Activated CD8-positive, alpha-beta memory T cell treated with anti-CD3 and anti-CD28 coated beads, Interleukin-2, amount 10 ng/mL, durations not matched to agents 7 days and 5 days (primary cell): ENCODE data around the gene PFN3. TPM values are rescaled to one million over a fixed set of nuclear protein-coding genes. Genes with fewer than 3 reads are reported as not detected.
"Not testable (repeated sequence)": the region's sequence is repeated elsewhere in the genome, so short reads cannot be mapped to it uniquely, and the experiment has no call there.

ENCODE experiments used
- ATAC-seq: fragments of 150-1000 bp; cut with Tn5 transposase; one replicate; pipeline ENCODE4 v1.10.0; 2021; ENCODE audit warnings: moderate library complexity
- CTCF ChIA-PET: fragments of 350-600 bp; sonication (Branson Sonifier 250); formaldehyde crosslinking; loops from one replicate; lab custom pipeline; 2021; ENCODE audit warnings: antibody characterized with exemption; lab: Charles Lee
- DNase-seq: peaks from one replicate; pipeline ENCODE4 v3.0.0-alpha.2; 2020
- H3K27ac Mint-ChIP-seq: one replicate; pipeline ENCODE4 v1.8.0; 2021; ENCODE audit warnings: mild to moderate bottlenecking, mixed read lengths
- H3K27me3 Mint-ChIP-seq: one replicate; pipeline ENCODE4 v1.8.0; 2021; ENCODE audit warnings: mixed read lengths
- H3K36me3 Mint-ChIP-seq: one replicate; pipeline ENCODE4 v1.8.0; 2021; ENCODE audit warnings: mild to moderate bottlenecking, mixed read lengths
- H3K4me1 Mint-ChIP-seq: one replicate; pipeline ENCODE4 v1.8.0; 2021; ENCODE audit warnings: mixed read lengths
- H3K4me3 Mint-ChIP-seq: one replicate; pipeline ENCODE4 v1.8.0; 2021; ENCODE audit warnings: mild to moderate bottlenecking, moderate library complexity, mixed read lengths
- H3K9me3 Mint-ChIP-seq: one replicate; pipeline ENCODE4 v1.8.0; 2022; ENCODE audit warnings: low read depth, mixed read lengths
- total RNA-seq, 2 experiments: library from RNA; stranded (reverse); gene quantifications; one replicate each; pipeline ENCODE4 v1.2.3, GENCODE V29; 2021

The PFN3 gene
- total RNA-seq, 2 experiments from 2014 or later = not detected

DNA sequence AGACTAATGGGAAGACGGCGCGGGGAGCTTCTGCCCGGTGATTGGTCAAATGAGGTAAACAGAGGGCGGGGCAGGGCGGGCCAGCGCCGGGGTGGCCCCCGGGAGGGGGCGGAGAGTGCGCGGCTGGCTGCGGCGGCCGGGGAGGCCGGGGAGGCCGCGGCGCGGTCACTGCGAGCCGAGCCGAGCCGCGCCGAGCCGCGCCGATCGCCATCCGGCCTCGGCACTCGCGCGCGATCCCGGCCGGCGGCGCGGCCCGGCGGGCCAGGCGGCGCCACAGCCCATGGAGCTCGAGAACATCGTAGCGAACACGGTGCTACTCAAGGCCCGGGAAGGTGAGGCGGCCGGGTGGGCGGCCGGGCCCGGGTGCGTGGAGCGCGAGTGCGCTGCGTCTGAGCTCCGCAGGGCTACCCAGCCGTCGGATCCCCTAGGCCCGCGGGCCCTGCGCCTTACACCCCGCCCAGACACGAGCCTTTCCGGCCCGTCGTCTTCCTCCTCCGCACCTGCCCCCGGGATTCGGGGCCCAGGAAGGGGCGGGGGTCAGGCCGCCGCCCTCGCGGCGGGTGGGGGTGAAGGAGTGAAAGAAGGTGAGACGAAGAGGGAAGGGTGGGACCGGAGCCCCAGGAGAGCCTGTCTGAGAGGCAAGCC is 26.2 kb upstream of the PFN3 start, which contains the start of gene GRK6:
TSS of gene GRK6 (plus strand) at position 111 of the 645 bp plus-strand sequence. CDS start at position 281, 170 bp downstream.
- peak within 1 kb of the TSS; percentile 89 for H3K4me3 Mint-ChIP-seq
- H3K4me1 Mint-ChIP-seq = peaks cover 52% of the 10 kb centered on the region
- ATAC-seq (peak; percentile 5), DNase-seq (peak; percentile 83)
- no peaks in the 10 kb centered on the region for H3K27me3 Mint-ChIP-seq
- H3K9me3 Mint-ChIP-seq = no peaks in the 10 kb centered on the region
- H3K27ac Mint-ChIP-seq = peak within 1 kb of the TSS; percentile 98
- CTCF ChIA-PET = interaction anchor here (0.9 to 16.5 kb wide), 13 partner anchors 13 to 117 kb away, joined by 3 to 269 read pairs (median 9); partner anchors contain the start of genes F12, PFN3 and PRR7
- peaks cover 22% of the 10 kb centered on the region for H3K36me3 Mint-ChIP-seq

DNA sequence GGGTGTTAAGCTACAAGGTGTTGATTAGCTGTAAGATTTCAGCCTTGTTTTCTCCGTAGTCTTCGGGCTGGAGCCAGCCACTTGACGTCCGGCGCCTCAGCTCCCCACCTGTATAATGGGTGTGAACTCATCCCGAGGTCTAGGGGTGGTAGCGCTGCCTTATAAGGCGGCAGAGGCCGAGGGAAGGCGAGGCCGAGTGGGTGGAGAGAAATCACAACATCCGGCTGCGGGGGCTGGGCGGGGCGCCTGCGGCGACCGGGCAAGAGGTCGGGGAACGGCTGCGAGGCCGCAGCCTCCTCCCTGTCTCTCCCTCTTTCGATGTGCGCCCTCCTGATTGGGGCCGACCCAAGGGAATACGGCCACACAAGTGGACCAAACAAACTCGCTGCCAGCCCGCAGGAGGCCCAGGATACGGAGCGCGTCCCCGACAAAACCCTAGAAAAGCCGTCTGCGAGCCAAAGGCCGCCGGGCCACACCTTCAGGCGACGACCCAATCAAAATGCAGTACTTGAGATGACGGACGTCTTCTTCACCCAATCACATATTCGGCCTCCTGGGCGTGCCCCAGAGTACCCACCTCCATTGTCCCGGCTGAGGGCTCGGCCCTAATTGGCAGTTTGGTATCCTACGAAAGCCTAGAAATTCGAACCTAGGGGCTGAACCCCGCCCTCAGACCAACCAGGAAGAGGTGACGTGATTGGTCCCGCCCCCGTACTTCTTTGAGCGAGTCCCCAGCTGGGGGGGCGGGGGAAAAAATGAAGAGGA is 25.5 kb upstream of the PFN3 start:
- DNase-seq = peak; percentile 100
- ATAC-seq = peak; percentile 87
- H3K27ac Mint-ChIP-seq = peak overlapping the region; percentile 98
- H3K4me1 Mint-ChIP-seq = peaks cover 45% of the 10 kb centered on the region
- H3K9me3 Mint-ChIP-seq = no peaks in the 10 kb centered on the region
- peak overlapping the region; percentile 85 for H3K4me3 Mint-ChIP-seq
- CTCF ChIA-PET = interaction anchor here (0.6 to 16.5 kb wide), 13 partner anchors 10 to 116 kb away, joined by 3 to 269 read pairs (median 5); partner anchors contain the start of genes F12, PFN3 and PRR7
- H3K27me3 Mint-ChIP-seq = no peaks in the 10 kb centered on the region
- H3K36me3 Mint-ChIP-seq = peaks cover 19% of the 10 kb centered on the region

GRCh38 chr5:177425196-177425800 is 24.8 kb upstream of the PFN3 start:
- H3K4me1 Mint-ChIP-seq = peaks cover 38% of the 10 kb centered on the region
- H3K27me3 Mint-ChIP-seq = no peaks in the 10 kb centered on the region
- H3K27ac Mint-ChIP-seq = peak overlapping the region; percentile 98
- H3K36me3 Mint-ChIP-seq = peaks cover 13% of the 10 kb centered on the region
- CTCF ChIA-PET = interaction anchor here (0.6 to 16.5 kb wide), 10 partner anchors 10 to 73 kb away, joined by 3 to 269 read pairs (median 10); partner anchors contain the start of genes F12, PFN3 and PRR7
- DNase-seq = no peak
- H3K4me3 Mint-ChIP-seq = peak overlapping the region; percentile 85
- no peak for ATAC-seq
- no peaks in the 10 kb centered on the region for H3K9me3 Mint-ChIP-seq

DNA sequence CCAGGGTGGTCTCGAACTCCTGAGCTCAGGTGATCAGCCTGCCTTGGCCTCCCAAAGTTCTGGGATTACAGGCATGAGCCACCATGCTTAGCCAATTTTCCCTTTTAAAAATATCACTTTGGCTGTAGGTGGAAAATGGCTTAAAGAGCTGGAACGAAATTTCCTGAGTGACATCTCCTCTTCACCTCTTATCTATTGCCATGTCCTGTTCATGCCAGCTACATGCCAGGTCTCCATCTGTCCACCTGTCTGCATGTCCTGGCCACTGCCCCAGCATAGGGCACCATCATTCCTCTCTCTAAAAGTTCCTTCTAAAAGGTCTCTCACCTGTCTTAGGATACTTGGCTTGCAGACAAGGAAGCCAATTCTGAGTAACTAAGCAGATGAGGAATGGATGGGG is 23.2 kb upstream of the PFN3 start:
- Mint-ChIP-seq H3K36me3 (peaks cover 10% of the 10 kb centered on the region), H3K4me3 (no peak overlapping the region), H3K27me3 (no peaks in the 10 kb centered on the region), H3K4me1 (peaks cover 22% of the 10 kb centered on the region), H3K9me3 (no peaks in the 10 kb centered on the region), H3K27ac (no peak overlapping the region)
- DNase-seq (no peak), ATAC-seq (no peak)
- CTCF ChIA-PET = interaction anchor here (1.1 to 16.5 kb wide), 4 partner anchors 13 to 30 kb away, joined by 3 to 269 read pairs (median 80); partner anchors contain the start of genes F12 and PFN3

DNA sequence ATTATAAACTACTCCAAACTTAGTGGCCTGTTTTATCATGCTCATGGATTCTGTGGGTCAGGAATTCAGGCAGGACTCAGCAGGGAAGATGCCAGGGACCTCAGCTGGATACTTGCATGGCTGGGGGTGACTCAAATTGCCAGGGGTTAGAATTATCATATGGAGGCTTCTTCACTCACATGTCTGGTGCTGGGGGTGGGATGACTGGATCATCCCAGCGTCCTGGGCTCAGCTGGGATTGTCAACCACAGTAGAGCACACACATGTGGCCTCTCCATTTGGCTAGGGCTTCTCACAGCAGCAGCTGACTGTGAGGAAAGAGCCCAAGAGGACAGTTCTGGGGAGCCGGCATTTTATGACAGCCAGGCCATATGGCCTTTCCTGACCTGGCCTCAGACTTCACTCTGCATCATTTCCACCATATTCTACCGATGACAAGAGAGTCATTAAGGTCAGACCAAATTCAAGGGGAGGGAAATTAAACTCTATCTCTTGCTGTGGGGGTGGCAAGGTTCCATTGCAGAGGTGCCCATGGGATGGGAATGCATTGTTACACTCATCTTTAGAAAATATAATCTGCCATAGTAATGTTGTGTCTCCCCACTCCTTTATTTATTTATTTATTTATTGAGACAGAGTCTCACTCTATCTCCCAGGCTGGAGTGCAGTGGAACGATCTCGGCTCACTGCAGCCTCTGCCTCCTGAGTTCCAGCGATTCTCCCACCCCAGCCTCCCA is 20.8 kb upstream of the PFN3 start:
- DNase-seq (no peak), ATAC-seq (no peak)
- no peak overlapping the region for H3K4me3 Mint-ChIP-seq
- no peak overlapping the region for H3K27ac Mint-ChIP-seq
- CTCF ChIA-PET = interaction anchor here (0.6 to 16.5 kb wide), 6 partner anchors 11 to 112 kb away, joined by 3 to 269 read pairs (median 3); partner anchors contain the start of gene PFN3
- no peaks in the 10 kb centered on the region for H3K9me3 Mint-ChIP-seq
- H3K36me3 Mint-ChIP-seq = no peaks in the 10 kb centered on the region
- peaks cover 11% of the 10 kb centered on the region for H3K4me1 Mint-ChIP-seq
- H3K27me3 Mint-ChIP-seq = no peaks in the 10 kb centered on the region

- H3K27me3 Mint-ChIP-seq, DNase-seq, H3K9me3 Mint-ChIP-seq, ATAC-seq, H3K36me3 Mint-ChIP-seq, H3K4me1 Mint-ChIP-seq, H3K4me3 Mint-ChIP-seq, H3K27ac Mint-ChIP-seq: not testable (repeated sequence)
- CTCF ChIA-PET = interaction anchor here (0.6 to 16.5 kb wide), 2 partner anchors 16 to 30 kb away, joined by 3 to 269 read pairs; partner anchors contain the start of gene PFN3
Measured at GRCh38 chr5:177420472-177420871, 20.0 kb upstream of the PFN3 start.

GRCh38 chr5:177419046-177419445 is 18.6 kb upstream of the PFN3 start:
- no peak for ATAC-seq
- Mint-ChIP-seq H3K9me3 (no peaks in the 10 kb centered on the region), H3K27ac (no peak overlapping the region), H3K4me3 (no peak overlapping the region), H3K36me3 (no peaks in the 10 kb centered on the region), H3K27me3 (no peaks in the 10 kb centered on the region), H3K4me1 (peaks cover 2% of the 10 kb centered on the region)
- CTCF ChIA-PET = interaction anchor here (0.6 to 18.7 kb wide), 4 partner anchors 11 to 817 kb away, joined by 3 to 717 read pairs (median 136); partner anchors contain the start of genes PFN3 and PRR7
- no peak for DNase-seq

DNA sequence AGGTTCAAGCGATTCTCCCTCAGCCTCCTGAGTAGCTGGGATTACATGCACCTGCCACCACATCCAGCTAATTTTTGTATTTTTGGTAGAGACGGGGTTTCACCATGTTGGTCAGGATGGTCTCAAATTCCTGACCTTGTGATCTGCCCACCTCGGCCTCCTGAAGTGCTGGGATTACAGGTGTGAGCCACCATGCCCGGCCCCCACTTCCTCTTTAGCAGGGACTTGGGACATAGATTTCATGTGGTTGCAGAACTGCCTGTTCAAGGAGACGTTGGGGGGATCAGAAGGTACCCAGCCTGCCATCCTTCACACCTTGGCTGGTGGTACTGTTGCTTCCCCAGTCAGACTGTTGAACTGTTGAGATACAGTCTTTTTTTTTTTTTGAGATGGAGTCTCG is 16.6 kb upstream of the PFN3 start:
- not testable (repeated sequence) for ATAC-seq, H3K4me3 Mint-ChIP-seq, H3K27ac Mint-ChIP-seq, DNase-seq, H3K27me3 Mint-ChIP-seq, H3K9me3 Mint-ChIP-seq, H3K36me3 Mint-ChIP-seq
- H3K4me1 Mint-ChIP-seq = peaks cover 17% of the 10 kb centered on the region
- CTCF ChIA-PET = interaction anchor here (6.4 to 18.7 kb wide), 2 partner anchors 13 to 31 kb away, joined by 70 to 717 read pairs; partner anchors contain the start of gene PRR7

DNA sequence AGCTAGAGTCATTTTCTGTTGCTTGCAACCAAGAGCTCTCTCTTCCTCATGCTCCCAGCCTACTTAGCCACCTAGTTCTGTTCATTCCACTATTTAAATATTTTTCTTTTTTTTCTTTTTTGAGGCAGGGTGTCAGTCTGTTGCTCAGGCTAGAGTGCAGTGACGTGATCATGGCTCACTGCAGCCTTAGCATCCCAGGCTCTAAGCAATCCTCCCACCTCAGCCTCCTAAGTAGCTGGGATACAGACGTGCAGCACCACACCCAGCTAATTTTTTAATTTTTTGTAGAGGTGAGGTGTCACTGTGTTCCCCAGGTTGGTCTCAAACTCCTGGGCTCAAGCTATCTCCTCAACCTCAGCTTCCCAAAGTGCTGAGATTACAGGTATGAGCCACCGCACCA is 14.0 kb upstream of the PFN3 start:
- H3K4me3 Mint-ChIP-seq = no peak overlapping the region
- ATAC-seq = no peak
- no peaks in the 10 kb centered on the region for H3K36me3 Mint-ChIP-seq
- DNase-seq = no peak
- no peaks in the 10 kb centered on the region for H3K27me3 Mint-ChIP-seq
- CTCF ChIA-PET = interaction anchor here (0.8 to 18.7 kb wide), 8 partner anchors 11 to 96 kb away, joined by 3 to 717 read pairs (median 4); partner anchors contain the start of gene PRR7
- no peaks in the 10 kb centered on the region for H3K9me3 Mint-ChIP-seq
- no peak overlapping the region for H3K27ac Mint-ChIP-seq
- H3K4me1 Mint-ChIP-seq = peaks cover 31% of the 10 kb centered on the region

- CTCF ChIA-PET = interaction anchor here (1.2 to 18.7 kb wide), 5 partner anchors 9 to 35 kb away, joined by 4 to 717 read pairs (median 5); partner anchors contain the start of genes GRK6 and PRR7
- DNase-seq = no peak
- Mint-ChIP-seq H3K27ac (peak overlapping the region; percentile 79), H3K36me3 (no peaks in the 10 kb centered on the region), H3K27me3 (no peaks in the 10 kb centered on the region), H3K9me3 (no peaks in the 10 kb centered on the region), H3K4me1 (peaks cover 31% of the 10 kb centered on the region), H3K4me3 (peak overlapping the region; percentile 43)
- ATAC-seq = peak; percentile 67
Measured at GRCh38 chr5:177412603-177413233, 12.3 kb upstream of the PFN3 start.

DNA sequence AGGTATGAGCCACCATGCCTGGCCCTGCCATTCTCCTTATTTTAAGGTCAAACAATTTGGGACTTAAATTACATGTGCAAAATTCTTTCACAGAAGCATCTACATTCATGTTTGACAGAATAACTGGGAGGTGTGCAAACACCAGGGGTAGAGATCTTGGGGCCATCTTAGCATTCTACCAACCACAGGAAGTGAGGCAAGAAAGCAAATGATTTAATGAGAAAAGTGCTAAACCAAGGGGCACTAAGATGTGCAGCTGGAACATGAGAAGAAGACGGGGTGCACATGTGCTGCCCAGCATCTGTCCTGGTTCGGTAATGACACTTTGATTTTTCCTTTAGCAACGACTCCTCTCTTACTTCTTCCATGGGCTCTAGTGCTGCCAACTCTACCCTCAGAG is 10.1 kb upstream of the PFN3 start:
- ATAC-seq = no peak
- Mint-ChIP-seq H3K27me3 (no peaks in the 10 kb centered on the region), H3K4me3 (no peak overlapping the region), H3K36me3 (no peaks in the 10 kb centered on the region), H3K4me1 (peaks cover 39% of the 10 kb centered on the region), H3K9me3 (no peaks in the 10 kb centered on the region), H3K27ac (peak overlapping the region; percentile 62)
- no peak for DNase-seq
- CTCF ChIA-PET = interaction anchor here (0.8 to 18.7 kb wide), 6 partner anchors 8 to 98 kb away, joined by 3 to 717 read pairs (median 4); partner anchors contain the start of genes PDLIM7 and PRR7
